Naive thymus-derived CD8-positive, alpha-beta T cell (primary cell): Measurements from ENCODE around the gene DHX34. TPM values are rescaled to one million over a fixed set of nuclear protein-coding genes. Genes with fewer than 3 reads are reported as not detected.
A peak's percentile ranks its signal among the peaks of the same experiment; 100 is the strongest.
"Not testable (repeated sequence)": the region's sequence is repeated elsewhere in the genome, so short reads cannot be mapped to it uniquely, and the experiment has no call there.

Experiments used
- ATAC-seq, 2 donors: fragments of 150-1000 bp; cut with Tn5 transposase in 1 of 2; sonication (Bioruptor Pico), chemical (Tn5 transposase) in 1 of 2; 1 replicate in 1 of 2; 2 replicates in 1 of 2; pipeline ENCODE4 v1.10.0; 2021; ENCODE audit warnings: mild to moderate bottlenecking in 2 of 2, moderate library complexity in 2 of 2
- POLR2A ChIA-PET: fragments of 350-600 bp; sonication (Branson Sonifier 250); formaldehyde crosslinking; loops from one replicate; lab custom pipeline; 2021; ENCODE audit warnings: antibody characterized with exemption; lab: Charles Lee
- DNase-seq, 10 donors: peaks; one replicate each; pipeline versions ENCODE4 v3.0.0 to v3.0.0-alpha.2; 2020 to 2022
- H3K27ac Mint-ChIP-seq, 10 donors: one replicate each; pipeline ENCODE4 v1.8.0; 2020 to 2022; ENCODE audit warnings: mild to moderate bottlenecking in 10 of 10, mixed read lengths in 10 of 10, moderate library complexity in 4 of 10, inconsistent platforms in 1 of 10
- H3K27me3 Mint-ChIP-seq, 5 donors: one replicate each; pipeline ENCODE4 v1.8.0; 2021 to 2022; ENCODE audit warnings: mixed read lengths in 5 of 5
- H3K36me3 Mint-ChIP-seq, 3 donors: one replicate each; pipeline ENCODE4 v1.8.0; 2020 to 2022; ENCODE audit warnings: mixed read lengths in 3 of 3, mild to moderate bottlenecking in 2 of 3, inconsistent platforms in 1 of 3
- H3K4me1 Mint-ChIP-seq, 4 donors: one replicate each; pipeline ENCODE4 v1.8.0; 2021 to 2022; ENCODE audit warnings: mixed read lengths in 4 of 4
- H3K4me3 Mint-ChIP-seq, 10 donors: one replicate each; pipeline ENCODE4 v1.8.0; 2020 to 2022; ENCODE audit warnings: mild to moderate bottlenecking in 10 of 10, mixed read lengths in 10 of 10, moderate library complexity in 6 of 10, inconsistent platforms in 1 of 10
- H3K9me3 Mint-ChIP-seq, 9 donors: one replicate each; pipeline ENCODE4 v1.8.0; 2020 to 2022; ENCODE audit warnings: mixed read lengths in 9 of 9, mild to moderate bottlenecking in 3 of 9, inconsistent platforms in 1 of 9, moderate library complexity in 1 of 9
- polyA plus RNA-seq, 3 donors: library from polyadenylated mRNA; unstranded; fragments of 300-500 nt; fragmentation: Illumina TruSeq; gene quantifications; one replicate each; pipeline ENCODE4 v1.2.3, GENCODE V29; 2021
- total RNA-seq, 8 experiments: library from RNA in 2 of 8; stranded (reverse) in 2 of 8; gene quantifications; one replicate each; pipeline ENCODE4 v1.2.3 and lab custom pipeline; 2021 to 2026

The DHX34 gene
- total and polyA plus RNA-seq, 5 experiments from 2014 or later = 3.1 to 29.6 (median 9.7) TPM

DNA sequence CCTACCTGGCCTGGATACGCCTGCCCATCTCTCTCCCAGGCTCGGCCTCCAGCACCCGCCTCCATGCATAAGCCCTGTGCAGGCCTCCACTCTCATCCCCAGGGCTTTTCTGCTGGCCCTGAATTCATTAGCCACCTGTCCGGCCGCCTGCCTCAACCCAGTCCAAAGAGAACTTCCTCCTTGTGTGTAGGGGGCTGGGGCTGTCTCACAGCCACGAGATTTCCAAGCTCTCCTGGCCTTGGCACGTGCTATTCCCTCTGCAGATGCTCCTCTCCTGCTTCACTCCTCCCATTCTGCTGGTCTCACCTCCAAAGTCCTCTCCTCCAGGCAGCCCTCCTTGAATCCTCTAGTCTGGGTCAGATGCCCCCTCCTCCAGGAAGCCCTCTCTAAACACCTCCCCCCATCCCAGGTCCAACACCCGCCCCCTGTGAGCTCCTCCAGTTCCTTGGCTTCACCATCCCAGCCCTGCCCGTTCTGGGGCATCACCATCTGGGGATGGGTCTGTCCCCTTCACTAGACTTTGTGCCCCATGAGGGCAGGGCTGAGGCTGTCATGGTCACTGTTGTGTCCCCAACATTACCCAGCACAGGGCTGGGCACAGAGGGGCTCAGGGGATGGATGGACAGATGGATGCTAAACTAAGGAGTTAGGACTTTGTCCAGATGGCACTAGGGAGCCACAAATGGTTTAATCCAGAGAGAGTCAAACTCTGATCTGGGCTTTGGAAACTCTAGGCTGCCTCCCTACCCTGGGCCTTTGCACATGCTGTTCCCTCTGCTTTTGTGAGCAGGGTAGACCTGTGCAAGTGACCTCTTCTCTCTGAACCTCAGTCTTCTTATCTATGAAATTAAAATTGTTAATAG, 55.5 kb downstream of the DHX34 start:
- POLR2A ChIA-PET = no interaction called here
- Mint-ChIP-seq H3K36me3 (peaks cover 1 to 16% (median 2%) of the 10 kb centered on the region in 3 donors), H3K9me3 (peaks cover 0 to 5% (median 0%) of the 10 kb centered on the region in 9 donors), H3K27me3 (peaks cover 36 to 77% (median 58%) of the 10 kb centered on the region in 5 donors), H3K4me3 (no peak overlapping the region), H3K27ac (no peak overlapping the region), H3K4me1 (peaks cover 0 to 8% (median 3%) of the 10 kb centered on the region in 4 donors)
- ATAC-seq (no peak), DNase-seq (no peak)

- DNase-seq (no peak), ATAC-seq (no peak)
- H3K36me3 Mint-ChIP-seq = peaks cover 1 to 16% (median 2%) of the 10 kb centered on the region in 3 donors
- peaks cover 0 to 5% (median 0%) of the 10 kb centered on the region in 9 donors for H3K9me3 Mint-ChIP-seq
- no peak overlapping the region for H3K27ac Mint-ChIP-seq
- H3K4me3 Mint-ChIP-seq = no peak overlapping the region
- peaks cover 36 to 77% (median 58%) of the 10 kb centered on the region in 5 donors for H3K27me3 Mint-ChIP-seq
- H3K4me1 Mint-ChIP-seq = peaks cover 0 to 8% (median 3%) of the 10 kb centered on the region in 4 donors
- POLR2A ChIA-PET = no interaction called here
These were observed 56.1 kb downstream of the DHX34 start for GRCh38 chr19:47405197-47405550.

GRCh38 chr19:47405854-47406417, 56.8 kb downstream of the DHX34 start:
- DNase-seq (no peak), ATAC-seq (no peak)
- H3K4me1 Mint-ChIP-seq = peaks cover 0 to 8% (median 3%) of the 10 kb centered on the region in 4 donors
- H3K27me3 Mint-ChIP-seq = peaks cover 36 to 77% (median 58%) of the 10 kb centered on the region in 5 donors
- H3K36me3 Mint-ChIP-seq = peaks cover 1 to 16% (median 2%) of the 10 kb centered on the region in 3 donors
- peak overlapping the region in 1 of 10 donors; percentile 26 for H3K27ac Mint-ChIP-seq
- peak overlapping the region in 1 of 10 donors; percentile 14 for H3K4me3 Mint-ChIP-seq
- POLR2A ChIA-PET = no interaction called here
- peaks cover 0 to 5% (median 0%) of the 10 kb centered on the region in 9 donors for H3K9me3 Mint-ChIP-seq

- Mint-ChIP-seq H3K9me3 (peaks cover 0 to 5% (median 0%) of the 10 kb centered on the region in 9 donors), H3K27me3 (peaks cover 36 to 67% (median 53%) of the 10 kb centered on the region in 5 donors), H3K27ac (no peak overlapping the region), H3K4me3 (no peak overlapping the region), H3K4me1 (peaks cover 0 to 8% (median 3%) of the 10 kb centered on the region in 4 donors), H3K36me3 (peaks cover 0 to 16% (median 2%) of the 10 kb centered on the region in 3 donors)
- POLR2A ChIA-PET = no interaction called here
- DNase-seq (no peak), ATAC-seq (peak in 1 of 2 donors; percentile 54)
These were observed 57.7 kb downstream of the DHX34 start for GRCh38 chr19:47406711-47407416.

- Mint-ChIP-seq H3K36me3 (peaks cover 0 to 16% (median 2%) of the 10 kb centered on the region in 3 donors), H3K4me1 (peaks cover 0 to 8% (median 3%) of the 10 kb centered on the region in 4 donors), H3K27ac (no peak overlapping the region), H3K4me3 (no peak overlapping the region), H3K27me3 (peaks cover 36 to 68% (median 53%) of the 10 kb centered on the region in 5 donors), H3K9me3 (peaks cover 0 to 5% (median 0%) of the 10 kb centered on the region in 9 donors)
- ATAC-seq (no peak), DNase-seq (no peak)
- POLR2A ChIA-PET = no interaction called here
These were observed 58.3 kb downstream of the DHX34 start for GRCh38 chr19:47407417-47407774.

- ATAC-seq (no peak), DNase-seq (no peak)
- H3K27me3 Mint-ChIP-seq = peaks cover 38 to 65% (median 49%) of the 10 kb centered on the region in 5 donors
- H3K27ac Mint-ChIP-seq = no peak overlapping the region
- H3K9me3 Mint-ChIP-seq = peaks cover 0 to 5% (median 0%) of the 10 kb centered on the region in 9 donors
- POLR2A ChIA-PET = no interaction called here
- H3K4me1 Mint-ChIP-seq = peaks cover 0 to 8% (median 3%) of the 10 kb centered on the region in 4 donors
- peak overlapping the region in 1 of 10 donors; percentile 14 for H3K4me3 Mint-ChIP-seq
- peaks cover 0 to 16% (median 2%) of the 10 kb centered on the region in 3 donors for H3K36me3 Mint-ChIP-seq
These were observed 59.2 kb downstream of the DHX34 start for GRCh38 chr19:47408156-47408938.

- Mint-ChIP-seq H3K4me3 (no peak overlapping the region), H3K27me3 (peaks cover 27 to 64% (median 44%) of the 10 kb centered on the region in 5 donors), H3K4me1 (peaks cover 0 to 8% (median 3%) of the 10 kb centered on the region in 4 donors), H3K27ac (no peak overlapping the region), H3K36me3 (peaks cover 0 to 12% (median 2%) of the 10 kb centered on the region in 3 donors), H3K9me3 (peaks cover 0 to 5% (median 0%) of the 10 kb centered on the region in 9 donors)
- POLR2A ChIA-PET = interaction anchor here (0.6 kb wide), 1 partner anchor 134 kb away, joined by 3 read pairs; no protein-coding TSS in a partner anchor
- DNase-seq (no peak), ATAC-seq (no peak)
These were observed 62.0 kb downstream of the DHX34 start for GRCh38 chr19:47411101-47411500.

GRCh38 chr19:47411696-47412095, 62.6 kb downstream of the DHX34 start:
- POLR2A ChIA-PET = interaction anchor here (0.6 kb wide), 1 partner anchor 134 kb away, joined by 3 read pairs; no protein-coding TSS in a partner anchor
- H3K27ac Mint-ChIP-seq, ATAC-seq, H3K4me3 Mint-ChIP-seq, H3K4me1 Mint-ChIP-seq, H3K9me3 Mint-ChIP-seq, DNase-seq: not testable (repeated sequence)
- Mint-ChIP-seq H3K27me3 (peaks cover 25 to 64% (median 44%) of the 10 kb centered on the region in 5 donors), H3K36me3 (peaks cover 0 to 12% (median 2%) of the 10 kb centered on the region in 3 donors)

DNA sequence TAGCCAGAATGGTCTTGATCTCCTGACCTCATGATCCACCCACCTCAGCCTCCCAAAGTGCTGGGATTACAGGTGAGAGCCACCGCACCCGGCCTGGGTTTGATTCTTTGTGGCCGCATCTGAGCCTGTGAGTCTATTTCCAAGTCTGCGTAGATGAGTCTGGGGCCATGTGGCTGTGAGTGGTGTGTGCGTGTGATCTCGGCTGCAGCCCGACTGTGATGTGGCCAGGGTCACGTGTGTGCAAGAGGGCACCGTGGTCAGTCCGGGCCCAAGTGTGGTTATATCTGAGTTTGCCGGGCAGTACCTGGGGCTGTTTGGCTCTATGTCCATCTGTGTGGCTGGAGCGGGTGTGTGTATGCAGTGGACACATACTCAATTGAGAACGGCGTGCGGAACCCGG, 64.8 kb downstream of the DHX34 start:
- H3K27ac Mint-ChIP-seq = no peak overlapping the region
- POLR2A ChIA-PET = no interaction called here
- ATAC-seq (no peak), DNase-seq (no peak)
- H3K36me3 Mint-ChIP-seq = peaks cover 0 to 3% (median 0%) of the 10 kb centered on the region in 3 donors
- no peaks in the 10 kb centered on the region for H3K9me3 Mint-ChIP-seq
- H3K4me3 Mint-ChIP-seq = no peak overlapping the region
- H3K27me3 Mint-ChIP-seq = peaks cover 28 to 65% (median 50%) of the 10 kb centered on the region in 5 donors
- peaks cover 10 to 26% (median 17%) of the 10 kb centered on the region in 4 donors for H3K4me1 Mint-ChIP-seq

DNA sequence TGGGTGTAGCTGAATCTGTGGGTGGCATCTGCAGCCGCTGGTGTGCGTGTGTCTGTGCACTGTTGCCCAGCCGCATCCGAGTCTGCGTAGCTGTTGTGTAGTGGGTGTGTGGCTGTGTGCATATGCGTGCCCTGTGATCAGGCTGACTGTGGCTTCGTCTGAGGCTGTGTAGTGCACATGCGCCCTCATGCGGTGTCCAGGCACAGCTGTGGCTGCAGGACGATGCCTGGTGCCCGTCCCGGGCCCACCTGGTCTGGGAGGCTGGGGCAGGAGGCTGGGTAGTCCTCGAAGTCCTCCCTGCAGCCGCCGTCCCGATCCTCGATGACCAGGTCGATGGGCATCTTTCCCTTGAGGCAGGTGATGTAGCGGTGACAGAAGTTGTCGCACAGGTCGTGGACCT, 65.4 kb downstream of the DHX34 start:
- Mint-ChIP-seq H3K4me3 (peak overlapping the region in 1 of 10 donors; percentile 29), H3K9me3 (no peaks in the 10 kb centered on the region), H3K27me3 (peaks cover 23 to 60% (median 45%) of the 10 kb centered on the region in 5 donors), H3K36me3 (no peaks in the 10 kb centered on the region), H3K4me1 (peaks cover 10 to 28% (median 16%) of the 10 kb centered on the region in 4 donors), H3K27ac (peak overlapping the region in 1 of 10 donors; percentile 60)
- DNase-seq (no peak), ATAC-seq (no peak)
- POLR2A ChIA-PET = no interaction called here

DNA sequence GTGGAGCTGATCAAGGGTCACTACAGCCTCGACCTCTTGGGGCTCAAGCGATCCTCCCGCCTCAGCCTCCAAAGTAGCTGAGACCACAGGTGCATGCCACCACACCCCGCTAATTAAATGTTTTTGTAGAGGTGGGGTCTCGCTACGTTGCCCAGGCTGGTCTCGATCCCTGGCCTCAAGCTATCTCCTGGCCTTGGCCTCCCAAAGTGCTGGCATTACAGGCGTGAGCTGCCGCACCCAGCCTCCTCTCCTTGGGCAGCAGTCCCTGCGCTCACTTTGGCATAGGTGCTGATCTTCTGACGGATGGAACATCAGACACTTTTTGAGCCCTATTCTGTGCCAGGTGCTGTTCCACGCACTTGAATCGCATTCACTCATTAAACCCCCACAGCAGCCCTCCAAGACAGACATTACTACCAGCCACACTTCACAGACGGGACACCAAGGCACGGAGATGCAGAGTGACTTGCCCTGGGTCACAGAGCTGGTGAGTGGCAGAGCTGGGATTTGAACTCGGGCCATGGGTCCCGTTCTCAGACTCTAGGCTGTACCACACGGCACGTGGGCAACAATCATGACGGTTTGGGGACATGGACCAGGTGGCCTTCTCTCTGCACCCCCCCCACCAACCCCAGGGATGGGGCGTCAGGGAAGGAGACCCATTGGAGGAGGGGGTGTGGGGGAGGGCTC, 67.0 kb downstream of the DHX34 start:
- H3K4me3 Mint-ChIP-seq = peak overlapping the region in 2 of 10 donors; percentile 31 to 52
- H3K27ac Mint-ChIP-seq = peak overlapping the region in 1 of 10 donors; percentile 34
- H3K4me1 Mint-ChIP-seq = peaks cover 17 to 43% (median 25%) of the 10 kb centered on the region in 4 donors
- H3K27me3 Mint-ChIP-seq = peaks cover 23 to 73% (median 59%) of the 10 kb centered on the region in 5 donors
- POLR2A ChIA-PET = interaction anchor here (0.6 kb wide), 1 partner anchor 273 kb away, joined by 3 read pairs; no protein-coding TSS in a partner anchor
- ATAC-seq (no peak), DNase-seq (no peak)
- no peaks in the 10 kb centered on the region for H3K9me3 Mint-ChIP-seq
- peaks cover 0 to 5% (median 0%) of the 10 kb centered on the region in 3 donors for H3K36me3 Mint-ChIP-seq
